Measurements from ENCODE around the gene PTPRN2.

The PTPRN2 gene

GRCh38 chr7:157660971-157661610 lies 926.5 kb downstream of the PTPRN2 start:
- TF ChIP-seq MYC (IDR thresholded peaks at IDR 0.05; ENCODE audit: low read depth, low read length): no peak
- TF ChIP-seq POLR2A (IDR thresholded peaks at IDR 0.05; ENCODE audit: extremely low read depth, insufficient read length): no peak
- TF ChIP-seq MAX (IDR thresholded peaks at IDR 0.05; ENCODE audit: low read depth, low read length): no peak
- TF ChIP-seq, protein P1, sequence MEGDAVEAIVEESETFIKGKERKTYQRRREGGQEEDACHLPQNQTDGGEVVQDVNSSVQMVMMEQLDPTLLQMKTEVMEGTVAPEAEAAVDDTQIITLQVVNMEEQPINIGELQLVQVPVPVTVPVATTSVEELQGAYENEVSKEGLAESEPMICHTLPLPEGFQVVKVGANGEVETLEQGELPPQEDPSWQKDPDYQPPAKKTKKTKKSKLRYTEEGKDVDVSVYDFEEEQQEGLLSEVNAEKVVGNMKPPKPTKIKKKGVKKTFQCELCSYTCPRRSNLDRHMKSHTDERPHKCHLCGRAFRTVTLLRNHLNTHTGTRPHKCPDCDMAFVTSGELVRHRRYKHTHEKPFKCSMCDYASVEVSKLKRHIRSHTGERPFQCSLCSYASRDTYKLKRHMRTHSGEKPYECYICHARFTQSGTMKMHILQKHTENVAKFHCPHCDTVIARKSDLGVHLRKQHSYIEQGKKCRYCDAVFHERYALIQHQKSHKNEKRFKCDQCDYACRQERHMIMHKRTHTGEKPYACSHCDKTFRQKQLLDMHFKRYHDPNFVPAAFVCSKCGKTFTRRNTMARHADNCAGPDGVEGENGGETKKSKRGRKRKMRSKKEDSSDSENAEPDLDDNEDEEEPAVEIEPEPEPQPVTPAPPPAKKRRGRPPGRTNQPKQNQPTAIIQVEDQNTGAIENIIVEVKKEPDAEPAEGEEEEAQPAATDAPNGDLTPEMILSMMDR (IDR thresholded peaks at IDR 0.05; ENCODE audit: low read depth, low read length): no peak
- DNase-seq (ENCODE audit: low read depth): no peak
- H3K4me3 ChIP-seq (ENCODE audit: low read depth, low read length): no peak overlapping the region

DNA sequence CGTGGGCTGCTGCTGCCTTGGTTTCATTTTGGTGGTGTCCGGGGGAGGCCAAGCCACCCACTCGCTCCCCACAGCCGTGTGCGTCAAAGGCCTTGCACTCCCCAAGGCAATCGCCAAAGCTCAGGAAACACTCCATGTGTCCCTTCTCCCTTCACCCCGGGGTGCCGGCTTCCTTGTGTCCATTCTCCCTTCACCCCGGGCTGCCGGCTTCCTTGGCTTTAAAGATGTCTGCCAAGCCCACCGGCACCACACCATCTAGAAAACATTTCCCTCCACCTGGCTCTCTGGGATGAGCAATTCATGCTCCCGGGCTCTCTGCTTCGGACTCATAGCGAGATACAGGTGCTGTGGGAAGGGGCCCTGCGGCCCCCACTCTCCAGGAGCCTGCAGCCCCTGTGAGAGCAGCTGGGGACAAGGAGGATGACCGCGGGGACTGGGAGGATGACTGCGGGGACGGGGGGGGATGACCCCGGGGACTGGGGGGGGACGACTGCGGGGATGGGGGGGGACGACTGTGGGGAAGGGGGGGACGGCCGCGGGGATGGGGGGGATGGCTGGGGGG lies 928.7 kb downstream of the PTPRN2 start:
- TF ChIP-seq POLR2A (IDR thresholded peaks at IDR 0.05; ENCODE audit: extremely low read depth, insufficient read length) (no peak), MYC (IDR thresholded peaks at IDR 0.05; ENCODE audit: low read depth, low read length) (no peak), MAX (IDR thresholded peaks at IDR 0.05; ENCODE audit: low read depth, low read length) (no peak)
- TF ChIP-seq, protein P1 (IDR thresholded peaks at IDR 0.05; ENCODE audit: low read depth, low read length): no peak
- DNase-seq (ENCODE audit: low read depth): peak; percentile 52
- H3K4me3 ChIP-seq (ENCODE audit: low read depth, low read length): no peak overlapping the region

DNA sequence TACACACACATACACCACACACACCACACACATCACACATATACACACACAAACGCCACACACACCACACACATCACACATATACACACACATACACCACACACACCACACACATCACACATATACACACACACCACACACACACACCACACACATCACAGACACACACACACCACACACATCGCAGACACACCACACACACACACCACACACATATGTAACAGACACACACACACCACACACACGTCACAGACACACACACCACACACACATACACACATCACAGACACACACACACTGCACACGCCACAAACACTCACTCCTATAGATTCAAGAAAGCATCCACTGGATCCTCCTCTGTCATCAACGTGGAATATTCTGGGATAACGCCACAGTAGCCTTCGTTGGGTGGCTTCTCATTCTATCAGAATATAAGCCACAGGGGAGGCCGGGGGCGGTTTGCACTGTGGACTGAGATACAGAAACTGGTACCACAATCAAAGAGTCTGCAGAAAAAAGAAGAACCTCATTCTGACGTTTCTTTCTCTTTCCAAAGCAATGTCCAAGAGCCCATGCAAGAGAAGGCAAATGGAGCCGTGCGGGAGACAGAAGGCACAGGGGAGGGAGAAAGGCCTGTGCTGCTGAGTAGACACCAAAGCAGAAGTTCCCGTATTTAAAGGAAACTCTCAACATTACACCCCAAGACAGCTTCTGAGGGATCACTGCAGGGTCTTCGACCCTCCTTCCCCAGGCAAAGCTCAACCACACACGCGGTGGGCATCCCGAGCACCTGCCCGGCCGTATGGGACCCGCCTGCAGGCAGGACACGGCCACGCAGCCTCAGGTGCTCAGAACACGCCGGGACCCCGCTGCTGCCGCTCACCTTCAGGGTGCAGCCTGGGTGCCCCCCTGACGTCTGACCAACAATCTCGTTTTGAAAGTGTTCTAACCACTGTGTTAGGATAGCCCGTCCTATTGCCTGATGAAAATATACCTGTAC lies 929.6 kb downstream of the PTPRN2 start:
- peak; percentile 86 for DNase-seq (ENCODE audit: low read depth)
- no peak overlapping the region for H3K4me3 ChIP-seq (ENCODE audit: low read depth, low read length)
- TF ChIP-seq, protein P1 (IDR thresholded peaks at IDR 0.05; ENCODE audit: low read depth, low read length): no peak
- TF ChIP-seq MYC (IDR thresholded peaks at IDR 0.05; ENCODE audit: low read depth, low read length): peak; percentile 46; the same call in 1 of the 2 replicates
- 0 out of 2 replicates have a peak, but pooled peaks have one; percentile 4 for TF ChIP-seq MAX (IDR thresholded peaks at IDR 0.05; ENCODE audit: low read depth, low read length)

GRCh38 chr7:157656195-157656769 lies 931.3 kb downstream of the PTPRN2 start:
- no peak overlapping the region for H3K4me3 ChIP-seq (ENCODE audit: low read depth, low read length)
- DNase-seq (ENCODE audit: low read depth): no peak
- no peak for TF ChIP-seq POLR2A (IDR thresholded peaks at IDR 0.05; ENCODE audit: extremely low read depth, insufficient read length)
- TF ChIP-seq, protein P1 (IDR thresholded peaks at IDR 0.05; ENCODE audit: low read depth, low read length): peak; percentile 17

GRCh38 chr7:157654350-157654749 lies 933.3 kb downstream of the PTPRN2 start:
- no peak overlapping the region for H3K4me3 ChIP-seq (ENCODE audit: low read depth, low read length)
- no peak for DNase-seq (ENCODE audit: low read depth)
- TF ChIP-seq MYC (IDR thresholded peaks at IDR 0.05; ENCODE audit: low read depth, low read length) (no peak), POLR2A (IDR thresholded peaks at IDR 0.05; ENCODE audit: extremely low read depth, insufficient read length) (no peak), MAX (IDR thresholded peaks at IDR 0.05; ENCODE audit: low read depth, low read length) (no peak)
